ENCODE data around the gene DUSP9.

The DUSP9 gene

DNA sequence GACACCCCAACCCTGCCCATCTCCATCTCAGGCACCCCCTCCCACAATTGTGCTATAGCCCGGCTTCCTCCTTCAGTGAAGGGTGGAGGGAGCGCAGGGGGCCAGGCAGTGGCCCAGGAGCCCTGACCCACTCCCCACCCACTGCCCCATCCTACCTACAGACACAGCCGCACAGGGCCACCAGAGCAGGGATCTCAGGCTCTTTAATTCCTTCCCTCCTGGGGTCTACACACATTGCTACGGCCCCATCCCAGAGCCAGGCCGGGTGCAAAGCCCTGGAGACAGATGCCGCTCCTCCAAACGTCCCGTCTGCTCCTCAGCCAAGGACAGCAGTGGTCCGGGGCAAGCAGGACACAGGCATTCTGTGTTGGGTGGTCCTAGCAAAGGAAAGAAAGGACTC is 12.8 kb upstream of the DUSP9 start:
- no peak for DNase-seq (ENCODE audit: low spot score)
- TF ChIP-seq, protein P1, sequence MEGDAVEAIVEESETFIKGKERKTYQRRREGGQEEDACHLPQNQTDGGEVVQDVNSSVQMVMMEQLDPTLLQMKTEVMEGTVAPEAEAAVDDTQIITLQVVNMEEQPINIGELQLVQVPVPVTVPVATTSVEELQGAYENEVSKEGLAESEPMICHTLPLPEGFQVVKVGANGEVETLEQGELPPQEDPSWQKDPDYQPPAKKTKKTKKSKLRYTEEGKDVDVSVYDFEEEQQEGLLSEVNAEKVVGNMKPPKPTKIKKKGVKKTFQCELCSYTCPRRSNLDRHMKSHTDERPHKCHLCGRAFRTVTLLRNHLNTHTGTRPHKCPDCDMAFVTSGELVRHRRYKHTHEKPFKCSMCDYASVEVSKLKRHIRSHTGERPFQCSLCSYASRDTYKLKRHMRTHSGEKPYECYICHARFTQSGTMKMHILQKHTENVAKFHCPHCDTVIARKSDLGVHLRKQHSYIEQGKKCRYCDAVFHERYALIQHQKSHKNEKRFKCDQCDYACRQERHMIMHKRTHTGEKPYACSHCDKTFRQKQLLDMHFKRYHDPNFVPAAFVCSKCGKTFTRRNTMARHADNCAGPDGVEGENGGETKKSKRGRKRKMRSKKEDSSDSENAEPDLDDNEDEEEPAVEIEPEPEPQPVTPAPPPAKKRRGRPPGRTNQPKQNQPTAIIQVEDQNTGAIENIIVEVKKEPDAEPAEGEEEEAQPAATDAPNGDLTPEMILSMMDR (IDR thresholded peaks at IDR 0.05; ENCODE audit: extremely low read depth, missing control alignments) = no peak

DNA sequence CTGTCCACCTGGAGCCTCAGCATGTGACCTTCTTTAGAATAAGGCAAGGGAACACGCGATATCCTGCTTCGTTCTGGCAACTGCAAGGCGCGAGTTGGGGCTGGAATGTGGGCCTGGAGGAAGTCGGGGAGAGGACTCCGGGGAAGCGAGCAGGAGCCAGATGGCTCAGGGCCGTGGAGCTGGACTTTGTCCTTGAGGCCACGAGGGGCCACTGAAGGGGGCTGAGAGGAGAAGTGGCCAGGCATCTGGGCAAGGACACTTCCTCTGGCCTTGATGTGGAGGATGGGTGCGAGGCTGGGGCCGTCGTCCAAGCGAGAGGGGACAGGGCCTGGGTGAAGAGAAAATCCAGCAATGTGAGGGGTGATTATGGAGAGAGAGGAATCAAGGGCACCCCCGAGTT is 12.2 kb upstream of the DUSP9 start:
- TF ChIP-seq, protein P1 (IDR thresholded peaks at IDR 0.05; ENCODE audit: extremely low read depth, missing control alignments) = no peak
- DNase-seq (ENCODE audit: low spot score) = no peak

DNA sequence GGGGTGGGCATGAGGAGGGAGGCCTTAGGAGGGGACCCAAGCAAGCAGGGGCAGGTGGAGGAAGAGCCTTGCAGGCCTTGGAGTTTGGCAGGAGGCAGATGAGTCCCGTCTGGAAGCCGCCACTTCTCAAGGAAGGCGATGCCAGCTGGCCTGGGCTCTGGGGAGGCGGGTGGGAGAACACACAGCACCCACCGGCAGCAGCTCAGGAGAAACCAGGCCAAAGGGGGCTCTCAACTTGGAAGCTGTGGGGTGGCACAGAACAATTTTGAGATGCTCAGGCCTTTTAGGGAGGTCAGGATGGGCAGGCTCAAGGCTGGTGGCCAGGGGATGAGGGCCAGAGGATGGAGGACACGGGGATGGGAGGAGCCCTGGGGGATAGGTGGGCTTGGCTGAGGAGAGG is 11.6 kb upstream of the DUSP9 start:
- DNase-seq (ENCODE audit: low spot score) = no peak
- TF ChIP-seq, protein P1 (IDR thresholded peaks at IDR 0.05; ENCODE audit: extremely low read depth, missing control alignments) = no peak

DNA sequence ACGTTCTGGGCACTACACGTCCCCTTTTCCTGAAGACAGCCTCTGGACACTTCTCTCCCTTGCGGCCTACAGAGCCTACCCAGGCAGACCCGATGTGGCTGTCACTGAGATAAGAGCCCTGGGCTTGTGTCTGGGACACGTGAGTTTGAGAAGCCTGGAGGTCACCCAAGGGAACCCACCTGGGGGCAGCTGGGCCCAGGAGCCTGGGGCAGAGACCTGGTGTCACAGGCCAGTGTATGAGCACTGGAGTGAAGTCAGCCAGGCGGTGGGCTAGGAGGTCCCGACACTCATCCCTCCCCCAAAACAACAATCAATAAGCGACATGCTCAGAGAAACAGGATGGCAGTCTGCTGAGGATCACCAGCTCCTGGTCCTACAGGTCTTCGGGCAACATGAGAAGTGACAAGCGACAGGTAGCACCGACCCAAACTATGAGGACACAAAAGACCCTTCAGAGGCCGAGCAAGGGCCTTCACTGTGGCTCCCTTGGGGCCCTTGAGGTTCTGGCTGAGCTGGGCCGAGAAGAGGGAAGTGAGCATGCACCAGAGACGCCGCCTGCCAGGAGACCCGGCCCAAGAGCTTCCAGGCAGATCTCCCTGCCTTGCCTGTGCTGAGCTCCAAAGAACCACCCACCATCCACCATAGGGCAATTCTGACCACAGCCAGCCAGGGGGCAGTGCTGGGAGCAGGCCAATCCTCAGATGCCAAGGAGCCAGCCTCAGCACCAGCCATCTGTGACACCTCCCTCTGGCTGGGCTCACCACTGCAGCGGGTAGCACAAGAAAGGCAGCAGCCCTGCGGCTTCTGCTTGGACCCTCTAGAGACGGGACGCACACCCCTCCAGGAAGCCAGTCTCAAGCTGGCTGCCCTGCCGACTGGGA is 11.0 kb upstream of the DUSP9 start:
- TF ChIP-seq, protein P1 (IDR thresholded peaks at IDR 0.05; ENCODE audit: extremely low read depth, missing control alignments) = no peak
- DNase-seq (ENCODE audit: low spot score) = peak; percentile 22

DNA sequence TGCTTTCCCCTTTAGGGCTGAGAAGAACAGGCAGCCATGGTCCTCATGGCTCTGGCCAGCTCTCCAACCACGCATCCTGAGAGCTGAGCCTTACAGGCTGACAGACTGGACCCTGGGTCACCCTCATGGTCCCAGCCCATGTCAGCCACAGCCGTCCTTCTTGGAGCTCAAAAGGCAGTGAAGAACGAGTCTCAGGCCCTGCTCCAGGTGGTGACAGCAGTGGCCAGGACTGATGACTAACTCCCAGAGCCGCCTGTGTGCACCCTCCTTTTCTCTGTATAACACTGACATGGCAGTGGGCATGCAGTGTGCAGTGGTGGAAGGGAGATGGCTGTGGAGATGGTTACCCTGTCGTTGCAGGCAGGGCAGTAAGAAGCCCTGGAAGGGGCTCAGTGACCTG is 10.3 kb upstream of the DUSP9 start:
- DNase-seq (ENCODE audit: low spot score) = no peak
- TF ChIP-seq, protein P1 (IDR thresholded peaks at IDR 0.05; ENCODE audit: extremely low read depth, missing control alignments) = no peak

DNA sequence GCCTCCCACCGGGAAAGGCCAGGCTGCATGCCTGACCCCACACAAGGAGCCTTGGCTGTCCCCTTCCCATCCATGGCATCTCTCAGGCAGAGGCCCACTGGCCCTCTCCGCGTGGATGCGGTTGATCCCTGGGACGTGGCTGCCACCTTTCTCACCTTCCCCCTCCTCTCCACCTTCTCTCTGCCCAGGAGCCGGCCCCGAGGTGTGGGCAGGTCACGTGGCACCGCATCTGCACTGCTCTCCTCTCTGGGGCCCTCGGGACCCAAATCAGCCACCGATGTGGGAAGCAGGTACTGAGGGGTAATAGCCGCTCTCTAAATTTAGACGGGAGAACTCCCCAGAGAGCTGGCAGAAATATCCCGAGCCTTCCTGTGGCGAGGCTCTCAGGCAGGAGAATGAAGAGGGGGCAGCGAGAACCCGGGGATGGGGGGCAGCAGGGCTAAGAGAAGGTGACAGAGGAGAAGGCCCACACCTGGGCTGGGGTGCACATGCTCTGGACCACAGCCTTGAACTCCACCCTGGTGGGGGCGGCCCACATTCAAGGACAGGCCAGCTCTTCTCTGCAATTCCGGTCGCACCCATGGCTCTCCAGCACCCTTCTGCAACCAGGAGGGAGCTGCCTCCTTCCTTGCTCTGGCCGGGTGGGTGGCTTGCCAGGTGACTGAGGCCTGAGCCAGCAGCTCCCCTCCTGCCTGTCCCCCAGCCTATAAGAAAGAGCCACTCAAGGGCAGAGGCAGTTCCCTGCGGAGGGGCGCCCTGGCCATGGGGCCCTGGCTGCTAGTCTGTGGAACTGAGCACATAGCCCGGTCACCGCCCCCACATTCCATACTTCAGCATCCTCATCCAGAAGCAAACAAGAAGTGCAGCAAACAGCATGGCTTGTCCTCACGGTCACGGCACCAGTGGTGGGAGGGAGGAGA is 9.6 kb upstream of the DUSP9 start:
- no peak for DNase-seq (ENCODE audit: low spot score)
- TF ChIP-seq, protein P1 (IDR thresholded peaks at IDR 0.05; ENCODE audit: extremely low read depth, missing control alignments) = no peak

DNA sequence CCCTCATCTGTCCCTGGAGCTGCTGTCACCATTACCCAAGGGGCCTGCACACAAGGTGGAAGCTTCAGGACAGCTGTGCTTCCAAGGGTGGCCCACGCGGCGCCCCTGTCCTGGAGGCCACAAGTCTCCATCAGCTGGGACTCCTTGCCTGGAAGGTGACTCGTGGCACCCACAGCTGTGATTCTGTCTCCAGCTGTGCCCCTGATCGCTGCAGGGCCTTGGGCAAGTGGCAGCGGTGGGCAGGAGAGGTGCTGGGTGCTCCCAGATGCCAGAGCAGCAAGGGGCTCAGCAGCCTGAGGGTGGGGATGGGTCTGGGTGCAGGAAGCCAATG is 9.0 kb upstream of the DUSP9 start:
- DNase-seq (ENCODE audit: low spot score) = no peak
- TF ChIP-seq, protein P1 (IDR thresholded peaks at IDR 0.05; ENCODE audit: extremely low read depth, missing control alignments) = no peak
